MM.1S (cell line): ENCODE results near the gene LSM14B.

Experiments used
- DNase-seq: peaks from one replicate; pipeline ENCODE4 v3.0.0-alpha.2; 2015
- H2AFZ ChIP-seq: fragments of 300-600 bp; sonication (generic); 2 replicates; pipeline ENCODE4 v1.6.0; 2016; ENCODE audit warnings: antibody characterized with exemption, low read length
- H3F3A ChIP-seq: fragments of 300-600 bp; sonication (generic); 2 replicates; pipeline ENCODE4 v1.6.1; 2016; ENCODE audit warnings: mild to moderate bottlenecking, antibody characterized with exemption, low read length, moderate library complexity, mixed read lengths; ENCODE audit not compliant: insufficient read depth
- H3K27ac ChIP-seq: fragments of 300-600 bp; sonication (generic); 2 replicates; pipeline ENCODE4 v1.5.1; 2016; ENCODE audit warnings: mild to moderate bottlenecking, low read length
- H3K27me3 ChIP-seq: fragments of 300-600 bp; sonication (generic); replicated peaks from 2 replicates; pipeline ENCODE4 v1.6.0; 2016; ENCODE audit warnings: low read length; ENCODE audit not compliant: insufficient read depth
- H3K36me3 ChIP-seq: fragments of 300-600 bp; sonication (generic); replicated peaks from 2 replicates; pipeline ENCODE4 v1.6.1; 2016; ENCODE audit warnings: mild to moderate bottlenecking, low read length, mixed read lengths; ENCODE audit not compliant: insufficient read depth
- H3K4me1 ChIP-seq: fragments of 300-600 bp; sonication (generic); 2 replicates; pipeline ENCODE4 v1.6.1; 2016; ENCODE audit warnings: low read length, mixed read lengths
- H3K4me2 ChIP-seq: fragments of 300-600 bp; sonication (generic); 2 replicates; pipeline ENCODE4 v1.6.0; 2016; ENCODE audit warnings: low read depth, low read length
- H3K4me3 ChIP-seq: fragments of 300-600 bp; sonication (generic); 2 replicates; pipeline ENCODE4 v1.5.1; 2016; ENCODE audit warnings: low read length, mixed read lengths
- H3K79me2 ChIP-seq: fragments of 300-600 bp; sonication (generic); 2 replicates; pipeline ENCODE4 v1.6.1; 2016; ENCODE audit warnings: mixed run types, low read length, mixed read lengths
- H3K9ac ChIP-seq: fragments of 300-600 bp; sonication (generic); 2 replicates; pipeline ENCODE4 v1.6.1; 2016; ENCODE audit warnings: low read length, mixed read lengths
- H3K9me2 ChIP-seq: fragments of 300-600 bp; sonication (generic); replicated peaks from 2 replicates; pipeline ENCODE4 v1.6.1; 2016; ENCODE audit warnings: mild to moderate bottlenecking, low read length, mixed read lengths; ENCODE audit not compliant: insufficient read depth
- H3K9me3 ChIP-seq: fragments of 300-600 bp; sonication (generic); replicated peaks from 2 replicates; pipeline ENCODE4 v1.6.1; 2016; ENCODE audit warnings: mild to moderate bottlenecking, low read length, mixed read lengths; ENCODE audit not compliant: insufficient read depth
- H4K20me1 ChIP-seq: fragments of 300-600 bp; sonication (generic); 2 replicates; pipeline ENCODE4 v1.6.1; 2016; ENCODE audit warnings: mild to moderate bottlenecking, low read length, moderate library complexity, mixed read lengths; ENCODE audit not compliant: insufficient read depth
- EZH2 ChIP-seq: fragments of 300-600 bp; sonication (generic); optimal IDR thresholded peaks from 2 replicates; pipeline ENCODE3; 2017; ENCODE audit warnings: low read depth, mild to moderate bottlenecking, antibody characterized with exemption, low read length, mixed read lengths
- EZH2phosphoT487 ChIP-seq: fragments of 300-600 bp; sonication (generic); IDR thresholded peaks from 2 replicates; pipeline ENCODE4 v1.6.1; 2018; ENCODE audit warnings: antibody characterized with exemption, low read length
- TF ChIP-seq, protein P1 (sequence below): fragments of 300-600 bp; sonication (generic); IDR thresholded peaks from 2 replicates; pipeline ENCODE4 v1.5.1; 2016; ENCODE audit warnings: antibody characterized with exemption, low read length, mixed read lengths

LSM14B gene

DNA sequence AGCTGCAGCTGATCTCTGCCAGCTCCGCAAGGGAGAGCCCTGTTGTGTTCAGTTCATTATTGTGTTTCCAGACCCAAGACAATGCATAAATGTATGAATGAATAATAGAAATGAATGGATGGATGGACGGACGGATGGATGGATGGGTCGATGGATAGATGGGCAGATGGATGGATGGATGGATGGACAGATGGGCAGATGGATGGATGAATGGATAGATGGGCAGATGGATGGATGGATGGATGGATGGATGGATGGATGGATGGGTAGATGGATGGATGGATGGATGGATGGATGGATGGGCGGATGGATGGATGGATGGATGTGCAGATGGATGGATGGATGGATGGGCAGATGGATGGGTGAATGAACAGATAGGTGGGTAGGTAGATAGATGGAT lies 16.7 kb upstream of the LSM14B start:
- H3K27me3 ChIP-seq, result peaks cover 44% of the 10 kb centered on the region
- TF ChIP-seq, protein P1, sequence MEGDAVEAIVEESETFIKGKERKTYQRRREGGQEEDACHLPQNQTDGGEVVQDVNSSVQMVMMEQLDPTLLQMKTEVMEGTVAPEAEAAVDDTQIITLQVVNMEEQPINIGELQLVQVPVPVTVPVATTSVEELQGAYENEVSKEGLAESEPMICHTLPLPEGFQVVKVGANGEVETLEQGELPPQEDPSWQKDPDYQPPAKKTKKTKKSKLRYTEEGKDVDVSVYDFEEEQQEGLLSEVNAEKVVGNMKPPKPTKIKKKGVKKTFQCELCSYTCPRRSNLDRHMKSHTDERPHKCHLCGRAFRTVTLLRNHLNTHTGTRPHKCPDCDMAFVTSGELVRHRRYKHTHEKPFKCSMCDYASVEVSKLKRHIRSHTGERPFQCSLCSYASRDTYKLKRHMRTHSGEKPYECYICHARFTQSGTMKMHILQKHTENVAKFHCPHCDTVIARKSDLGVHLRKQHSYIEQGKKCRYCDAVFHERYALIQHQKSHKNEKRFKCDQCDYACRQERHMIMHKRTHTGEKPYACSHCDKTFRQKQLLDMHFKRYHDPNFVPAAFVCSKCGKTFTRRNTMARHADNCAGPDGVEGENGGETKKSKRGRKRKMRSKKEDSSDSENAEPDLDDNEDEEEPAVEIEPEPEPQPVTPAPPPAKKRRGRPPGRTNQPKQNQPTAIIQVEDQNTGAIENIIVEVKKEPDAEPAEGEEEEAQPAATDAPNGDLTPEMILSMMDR, result no peak
- TF ChIP-seq EZH2phosphoT487 (no peak), EZH2 (no peak)
- no peaks in the 10 kb centered on the region for H3K9me3 ChIP-seq

DNA sequence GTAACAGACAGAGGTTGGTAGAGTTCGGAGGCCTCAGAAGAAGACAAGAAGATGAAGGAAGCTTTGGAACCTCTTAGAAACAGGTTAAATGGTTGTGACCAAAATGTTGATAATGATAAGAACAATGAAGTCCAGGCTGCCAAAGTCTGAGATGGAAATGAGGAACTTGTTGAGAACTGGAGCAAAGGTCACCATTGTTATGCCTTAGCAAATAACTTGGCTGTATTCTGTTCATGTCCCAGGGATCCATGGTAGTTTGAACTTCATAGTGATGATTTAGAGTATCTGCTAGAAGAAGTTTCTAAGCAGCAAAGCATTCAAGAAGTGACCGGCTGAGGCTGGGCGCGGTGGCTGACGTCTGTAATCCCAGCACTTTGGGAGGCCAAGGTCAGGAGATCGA lies 11.1 kb upstream of the LSM14B start:
- Histone ChIP-seq H3K27ac (no peak overlapping the region), H2AFZ (no peak overlapping the region), H3K36me3 (no peaks in the 10 kb centered on the region), H3F3A (no peaks in the 10 kb centered on the region), H3K9me2 (no peaks in the 10 kb centered on the region), H3K79me2 (no peaks in the 10 kb centered on the region), H3K27me3 (peaks cover 27% of the 10 kb centered on the region), H3K9me3 (no peaks in the 10 kb centered on the region), H3K4me2 (no peak overlapping the region), H3K4me3 (no peak overlapping the region), H4K20me1 (no peaks in the 10 kb centered on the region), H3K9ac (no peak overlapping the region), H3K4me1 (no peaks in the 10 kb centered on the region)
- TF ChIP-seq EZH2phosphoT487, result no peak
- TF ChIP-seq EZH2, result no peak
- TF ChIP-seq, protein P1, result no peak
- DNase-seq, result no peak

More for the DNA sequence above, 16.7 kb upstream of the LSM14B start:
- no peaks in the 10 kb centered on the region for H3F3A ChIP-seq
- no peak overlapping the region for H3K4me2 ChIP-seq
- H3K79me2 ChIP-seq, result no peaks in the 10 kb centered on the region
- H3K9me2 ChIP-seq, result no peaks in the 10 kb centered on the region
- no peak overlapping the region for H2AFZ ChIP-seq
- no peak overlapping the region for H3K9ac ChIP-seq
- H3K36me3 ChIP-seq, result no peaks in the 10 kb centered on the region
- H3K4me1 ChIP-seq, result no peaks in the 10 kb centered on the region
- H4K20me1 ChIP-seq, result no peaks in the 10 kb centered on the region
- H3K4me3 ChIP-seq, result no peak overlapping the region
- DNase-seq, result no peak
- H3K27ac ChIP-seq, result no peak overlapping the region

DNA sequence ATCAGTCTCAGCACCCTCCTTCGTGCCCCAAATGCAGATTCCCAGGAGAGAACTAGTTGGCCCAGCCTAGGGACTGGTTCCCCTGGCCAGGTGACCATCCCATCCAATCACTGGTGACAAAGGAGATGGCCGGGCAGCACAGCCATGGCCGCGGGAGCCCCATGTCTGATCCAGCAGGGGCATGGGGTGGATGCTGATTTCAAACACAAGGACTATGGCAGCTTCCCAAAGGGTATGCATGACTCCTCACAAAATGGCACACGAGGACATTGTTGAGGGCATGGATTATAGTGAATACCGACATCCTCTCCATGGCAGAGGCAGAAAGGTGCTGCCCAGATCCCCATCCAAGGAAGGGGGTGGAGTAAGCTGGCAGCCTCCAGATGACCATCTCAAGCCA lies 9.9 kb upstream of the LSM14B start:
- Histone ChIP-seq H3K4me2 (no peak overlapping the region), H3K9me3 (no peaks in the 10 kb centered on the region)

More for the DNA sequence above, 9.9 kb upstream of the LSM14B start:
- Histone ChIP-seq H3K79me2 (no peaks in the 10 kb centered on the region), H3K27ac (no peak overlapping the region), H3K36me3 (no peaks in the 10 kb centered on the region), H3K9me2 (no peaks in the 10 kb centered on the region), H3K9ac (no peak overlapping the region), H3K4me3 (no peak overlapping the region), H3F3A (no peaks in the 10 kb centered on the region), H3K27me3 (peaks cover 25% of the 10 kb centered on the region), H3K4me1 (peaks cover 5% of the 10 kb centered on the region), H2AFZ (no peak overlapping the region), H4K20me1 (no peaks in the 10 kb centered on the region)
- TF ChIP-seq EZH2 (no peak), EZH2phosphoT487 (no peak)
- TF ChIP-seq, protein P1, result no peak
- no peak for DNase-seq
